Gastroesophageal sphincter (tissue), 3 donors: ENCODE data around the gene NDUFA1.

Experiments
- EP300 ChIP-seq: sonication (generic); formaldehyde crosslinking; IDR thresholded peaks from one replicate; pipeline ENCODE4 v1.6.1; 2017; ENCODE audit warnings: antibody characterized with exemption, mild to moderate bottlenecking
- POLR2A ChIP-seq, 2 donors: fragments of 450-650 bp; IDR thresholded peaks; one replicate each; pipeline ENCODE4 v1.6.1; 2017; ENCODE audit warnings: antibody characterized with exemption in 2 of 2, mild to moderate bottlenecking in 2 of 2, moderate library complexity in 1 of 2
- POLR2AphosphoS5 ChIP-seq: sonication (generic); formaldehyde crosslinking; IDR thresholded peaks from one replicate; pipeline ENCODE4 v1.6.1; 2017; ENCODE audit warnings: antibody characterized with exemption
- TF ChIP-seq, protein P1 (sequence below), 4 experiments: fragments of 200-600 bp in 2 of 4; fragments of 450-650 bp in 2 of 4; sonication (generic) in 1 of 4; IDR thresholded peaks; one replicate each; pipeline ENCODE4 v1.5.1; 2017 to 2019; ENCODE audit warnings: antibody characterized with exemption in 4 of 4, mild to moderate bottlenecking in 2 of 4, moderate library complexity in 2 of 4

- TF ChIP-seq, protein P1, sequence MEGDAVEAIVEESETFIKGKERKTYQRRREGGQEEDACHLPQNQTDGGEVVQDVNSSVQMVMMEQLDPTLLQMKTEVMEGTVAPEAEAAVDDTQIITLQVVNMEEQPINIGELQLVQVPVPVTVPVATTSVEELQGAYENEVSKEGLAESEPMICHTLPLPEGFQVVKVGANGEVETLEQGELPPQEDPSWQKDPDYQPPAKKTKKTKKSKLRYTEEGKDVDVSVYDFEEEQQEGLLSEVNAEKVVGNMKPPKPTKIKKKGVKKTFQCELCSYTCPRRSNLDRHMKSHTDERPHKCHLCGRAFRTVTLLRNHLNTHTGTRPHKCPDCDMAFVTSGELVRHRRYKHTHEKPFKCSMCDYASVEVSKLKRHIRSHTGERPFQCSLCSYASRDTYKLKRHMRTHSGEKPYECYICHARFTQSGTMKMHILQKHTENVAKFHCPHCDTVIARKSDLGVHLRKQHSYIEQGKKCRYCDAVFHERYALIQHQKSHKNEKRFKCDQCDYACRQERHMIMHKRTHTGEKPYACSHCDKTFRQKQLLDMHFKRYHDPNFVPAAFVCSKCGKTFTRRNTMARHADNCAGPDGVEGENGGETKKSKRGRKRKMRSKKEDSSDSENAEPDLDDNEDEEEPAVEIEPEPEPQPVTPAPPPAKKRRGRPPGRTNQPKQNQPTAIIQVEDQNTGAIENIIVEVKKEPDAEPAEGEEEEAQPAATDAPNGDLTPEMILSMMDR (IDR thresholded peaks at IDR 0.05): no peak
- TF ChIP-seq POLR2AphosphoS5 (no peak), POLR2A (IDR thresholded peaks at IDR 0.05) (no peak), EP300 (no peak)
These were observed 18.2 kb upstream of the NDUFA1 start for GRCh38 chrX:119853444-119853843.
